Keratinocyte (primary cell): ENCODE data around the gene GAB1. TPM values are rescaled to one million over a fixed set of nuclear protein-coding genes. Genes with fewer than 3 reads are reported as not detected.

ENCODE experiments used
- DNase-seq: peaks from one replicate; pipeline ENCODE4 v3.0.0-alpha.2; 2011; ENCODE audit warnings: low read depth, missing footprints, low spot score
- FAIRE-seq: peaks from 2 replicates; lab custom pipeline; 2011; peaks lifted over from hg19 to GRCh38; lab: Jason Lieb, UNC
- H2AFZ ChIP-seq: 2 replicates; pipeline ENCODE4 v1.6.0; 2012; ENCODE audit warnings: low read length, control low read depth, inconsistent platforms; ENCODE audit not compliant: control insufficient read depth
- H3K27ac ChIP-seq: 2 replicates; pipeline ENCODE4 v1.5.1; 2011; ENCODE audit warnings: low read length; ENCODE audit not compliant: control insufficient read depth, insufficient read depth
- H3K27me3 ChIP-seq: 3 replicates; pipeline ENCODE4 v1.6.0; 2011; ENCODE audit warnings: low read length; ENCODE audit not compliant: control insufficient read depth, insufficient read depth; ENCODE audit errors: extremely low read depth
- H3K36me3 ChIP-seq, 2 experiments: 2 replicates in 1 of 2; 3 replicates in 1 of 2; pipeline ENCODE4 v1.5.1; 2011; ENCODE audit warnings: low read length in 2 of 2, mild to moderate bottlenecking in 1 of 2; ENCODE audit not compliant: control insufficient read depth in 2 of 2, insufficient read depth in 2 of 2; ENCODE audit errors: extremely low read depth in 1 of 2
- H3K4me1 ChIP-seq: 3 replicates; pipeline ENCODE4 v1.5.1; 2011; ENCODE audit warnings: low read length; ENCODE audit not compliant: control insufficient read depth, insufficient read depth; ENCODE audit errors: extremely low read depth
- H3K4me2 ChIP-seq: 3 replicates; pipeline ENCODE4 v1.6.0; 2011; ENCODE audit warnings: low read depth, low read length; ENCODE audit not compliant: control insufficient read depth, insufficient read depth; ENCODE audit errors: extremely low read depth
- H3K4me3 ChIP-seq, 3 experiments: fragments of 200-600 bp in 1 of 3; sonication (generic) in 1 of 3; 2 replicates in 2 of 3; 3 replicates in 1 of 3; pipeline ENCODE4 v1.5.1; 2011 to 2016; ENCODE audit warnings: low read length in 3 of 3, mild to moderate bottlenecking in 3 of 3, control low read depth in 2 of 3, inconsistent platforms in 1 of 3, low read depth in 1 of 3, mixed read lengths in 1 of 3, mixed run types in 1 of 3, moderate library complexity in 1 of 3; ENCODE audit not compliant: control insufficient read depth in 2 of 3, insufficient read depth in 2 of 3; ENCODE audit errors: extremely low read depth in 1 of 3
- H3K79me2 ChIP-seq: 2 replicates; pipeline ENCODE4 v1.6.0; 2012; ENCODE audit warnings: low read length; ENCODE audit not compliant: control insufficient read depth, insufficient read depth
- H3K9ac ChIP-seq: 3 replicates; pipeline ENCODE4 v1.6.0; 2011; ENCODE audit warnings: low read length; ENCODE audit not compliant: control insufficient read depth, insufficient read depth; ENCODE audit errors: extremely low read depth
- H3K9me1 ChIP-seq: 3 replicates; pipeline ENCODE4 v1.6.0; 2011; ENCODE audit warnings: low read length; ENCODE audit not compliant: control insufficient read depth, insufficient read depth; ENCODE audit errors: extremely low read depth
- H3K9me3 ChIP-seq: 2 replicates; pipeline ENCODE4 v1.5.1; 2012; ENCODE audit warnings: low read depth, low read length; ENCODE audit not compliant: control insufficient read depth
- H4K20me1 ChIP-seq: 3 replicates; pipeline ENCODE4 v1.6.0; 2011; ENCODE audit warnings: low read length; ENCODE audit not compliant: control insufficient read depth, insufficient read depth; ENCODE audit errors: extremely low read depth
- CTCF ChIP-seq, 3 experiments: IDR thresholded peaks in 1 of 3; conservative IDR thresholded peaks in 1 of 3; optimal IDR thresholded peaks in 1 of 3; 2 replicates in 2 of 3; 3 replicates in 1 of 3; pipeline versions ENCODE3 to v1.5.1; 2011; ENCODE audit warnings: low read length in 3 of 3, mild to moderate bottlenecking in 3 of 3, moderate library complexity in 2 of 3, control low read depth in 1 of 3, inconsistent platforms in 1 of 3; ENCODE audit not compliant: insufficient read depth in 2 of 3; ENCODE audit errors: extremely low read depth in 1 of 3
- EZH2 ChIP-seq: IDR thresholded peaks from one replicate; pipeline ENCODE4 v1.6.1; 2012; ENCODE audit warnings: inconsistent platforms, mild to moderate bottlenecking, low read length, moderate library complexity
- dilution Hi-C: fragments of 300-500 bp; cut with MboI; formaldehyde crosslinking; loops from one replicate; pipeline ENCODE4 v1.7.0; 2020; ENCODE audit warnings: low sequenced_read_pairs; ENCODE audit not compliant: extremely low pct_ligation_motif_present
- polyA plus RNA-seq, 5 experiments: library from polyadenylated mRNA; depleted of rRNA in 3 of 5; stranded (reverse) in 3 of 5; stranded (forward) in 1 of 5; unstranded in 1 of 5; fragments of >200 nt; gene quantifications; 1 replicate in 1 of 5; 2 replicates in 3 of 5; 3 replicates in 1 of 5; pipeline versions ENCODE4 v1.2.1 to v1.2.3, GENCODE V29; 2011 to 2012; ENCODE audit warnings: missing spikeins in 2 of 5, low read depth in 1 of 5, low replicate concordance in 1 of 5

The GAB1 gene
- polyA plus RNA-seq, 1 donor (not counting 4 experiments of a cell fraction or from before 2014, with no cell fraction given) = 11.0 TPM

GRCh38 chr4:143326735-143327134 lies 9.9 kb upstream of the GAB1 start:
- Histone ChIP-seq H3K4me2 (no peak overlapping the region), H3K9me3 (no peaks in the 10 kb centered on the region), H3K36me3 (no peaks in the 10 kb centered on the region), H3K79me2 (no peaks in the 10 kb centered on the region), H3K4me3 (no peak overlapping the region), H4K20me1 (no peaks in the 10 kb centered on the region), H3K9me1 (no peaks in the 10 kb centered on the region), H3K27me3 (no peaks in the 10 kb centered on the region), H3K27ac (no peak overlapping the region), H3K9ac (no peak overlapping the region), H3K4me1 (no peaks in the 10 kb centered on the region), H2AFZ (no peak overlapping the region)
- no peak for FAIRE-seq
- no peak for DNase-seq
- dilution Hi-C loops = no loop called here
- TF ChIP-seq EZH2 (no peak), CTCF (optimal IDR thresholded peaks at IDR 0.05 in 1 of 3, IDR thresholded peaks at IDR 0.05 in 1 of 3, conservative IDR thresholded peaks at IDR 0.05 in 1 of 3; ENCODE audit: extremely low read depth in 1 of 3, insufficient read depth in 2 of 3, low read length in 3 of 3) (no peak)

GRCh38 chr4:143329985-143330384 lies 6.7 kb upstream of the GAB1 start:
- H3K79me2 ChIP-seq = no peaks in the 10 kb centered on the region
- no peak overlapping the region for H3K4me3 ChIP-seq
- H2AFZ ChIP-seq = no peak overlapping the region
- H3K4me2 ChIP-seq = no peak overlapping the region
- no peaks in the 10 kb centered on the region for H3K4me1 ChIP-seq
- no peak overlapping the region for H3K9ac ChIP-seq
- no peaks in the 10 kb centered on the region for H3K27me3 ChIP-seq
- H3K27ac ChIP-seq = no peak overlapping the region
- no peak for DNase-seq
- no peak for TF ChIP-seq CTCF (optimal IDR thresholded peaks at IDR 0.05 in 1 of 3, IDR thresholded peaks at IDR 0.05 in 1 of 3, conservative IDR thresholded peaks at IDR 0.05 in 1 of 3; ENCODE audit: extremely low read depth in 1 of 3, insufficient read depth in 2 of 3, low read length in 3 of 3)
- no peak for FAIRE-seq
- H3K9me1 ChIP-seq = no peaks in the 10 kb centered on the region
- H3K36me3 ChIP-seq = no peaks in the 10 kb centered on the region
- H4K20me1 ChIP-seq = no peaks in the 10 kb centered on the region
- dilution Hi-C loops = no loop called here
- H3K9me3 ChIP-seq = no peaks in the 10 kb centered on the region
